GM18951 (cell line): ENCODE measurements around the gene SLC38A9.

Source experiments
- POLR2A ChIP-seq: IDR thresholded peaks from 4 replicates; pipeline ENCODE4 v1.6.1; 2011; ENCODE audit warnings: mild to moderate bottlenecking; ENCODE audit not compliant: insufficient read length, insufficient read depth; ENCODE audit errors: extremely low read depth
- in situ Hi-C: fragments of 300-500 bp; cut with MboI; formaldehyde crosslinking; loops from one replicate; pipeline ENCODE4 v1.12.0; 2022; ENCODE audit warnings: low sequenced_read_pairs, mixed read lengths, inconsistent platforms; ENCODE audit not compliant: unreplicated experiment

SLC38A9 gene

DNA sequence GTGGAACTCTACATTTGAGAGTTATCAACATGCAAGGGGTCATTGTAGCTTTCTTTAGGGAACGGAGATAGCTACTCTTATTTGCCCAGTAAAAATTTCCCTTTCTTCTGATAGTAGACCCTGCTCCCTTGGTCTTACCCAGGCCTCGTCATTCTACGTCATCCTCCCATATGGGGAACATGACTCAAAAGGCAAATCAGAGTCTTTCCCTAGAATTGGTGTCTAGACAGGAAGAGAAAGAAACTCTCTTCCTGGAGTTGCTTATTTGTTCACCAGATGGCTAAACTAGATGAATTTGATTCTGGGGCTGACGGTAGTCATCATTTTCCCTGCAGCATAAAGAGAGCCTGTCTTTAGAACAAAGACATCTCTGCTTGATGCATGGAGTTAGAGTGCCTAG, 12.2 kb upstream of the SLC38A9 start:
- in situ Hi-C loops: no loop called here
- TF ChIP-seq POLR2A: no peak

GRCh38 chr5:55720188-55720703, 8.1 kb upstream of the SLC38A9 start:
- in situ Hi-C loops: no loop called here
- TF ChIP-seq POLR2A: no peak

DNA sequence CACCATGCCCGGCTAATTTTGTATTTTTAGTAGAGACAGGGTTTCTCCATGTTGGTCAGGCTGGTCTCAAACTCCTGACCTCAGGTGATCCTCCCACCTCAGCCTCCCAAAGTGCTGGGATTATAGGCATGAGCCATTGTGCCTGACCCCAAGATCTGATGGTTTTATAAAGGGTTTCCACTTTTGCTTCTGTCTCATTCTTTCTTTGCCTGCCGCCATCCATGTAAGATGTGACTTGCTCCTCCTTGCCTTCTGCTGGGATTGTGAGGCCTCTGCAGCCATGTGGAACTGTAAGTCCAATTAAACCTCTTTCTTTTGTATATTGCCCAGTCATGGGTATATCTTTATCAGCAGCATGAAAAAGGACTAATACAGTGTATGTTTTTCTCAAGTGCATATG, 6.9 kb upstream of the SLC38A9 start:
- in situ Hi-C loops: loop anchor here (10.0 kb wide), 1 partner anchor 196 kb away; no protein-coding TSS in a partner anchor

GRCh38 chr5:55715519-55716078, 3.5 kb upstream of the SLC38A9 start:
- in situ Hi-C loops: loop anchor here (10.0 kb wide), 1 partner anchor 199 kb away; no protein-coding TSS in a partner anchor
- no peak for TF ChIP-seq POLR2A

DNA sequence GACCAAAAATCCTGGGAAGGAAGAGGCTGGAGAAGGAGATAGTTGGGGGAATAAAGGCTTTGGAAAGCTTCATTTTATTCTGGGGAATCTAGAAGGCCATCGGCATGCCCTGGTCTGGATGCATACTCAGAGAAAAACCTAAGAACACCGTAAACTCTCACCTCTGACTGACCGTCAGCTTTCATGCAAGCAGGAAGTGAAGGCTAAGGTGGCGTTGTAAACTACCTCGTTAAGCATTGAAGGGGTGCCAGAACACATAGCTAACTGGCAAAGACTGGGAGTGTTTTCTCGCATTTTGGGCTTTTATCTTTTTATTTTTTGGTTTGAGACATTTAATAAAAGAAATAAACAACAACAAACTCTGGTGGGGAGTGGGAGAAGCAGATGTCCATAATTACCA, 2.6 kb upstream of the SLC38A9 start:
- TF ChIP-seq POLR2A: no peak
- in situ Hi-C loops: loop anchor here (10.0 kb wide), 1 partner anchor 200 kb away; no protein-coding TSS in a partner anchor

DNA sequence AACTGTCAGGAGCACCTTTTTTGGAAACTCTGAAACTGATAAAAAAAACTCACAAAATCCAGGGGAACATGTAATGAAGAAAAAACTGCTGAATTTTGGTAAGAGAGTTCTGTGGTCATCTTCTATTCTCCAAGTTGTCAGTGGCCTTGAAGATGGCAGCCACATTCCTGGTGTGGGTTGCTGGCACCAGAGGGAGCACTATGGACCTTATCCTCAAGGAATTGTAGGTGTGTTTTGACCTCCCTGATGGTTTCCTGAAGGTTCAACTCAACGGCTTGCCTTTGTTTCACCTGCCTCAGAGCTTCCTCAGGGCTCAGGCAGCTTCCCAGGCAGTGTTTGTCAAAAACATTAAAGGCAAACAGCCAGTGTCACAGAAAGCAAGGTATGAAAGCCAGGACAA, 2.2 kb upstream of the SLC38A9 start:
- in situ Hi-C loops: loop anchor here (10.0 kb wide), 1 partner anchor 200 kb away; no protein-coding TSS in a partner anchor
- TF ChIP-seq POLR2A: no peak

- TF ChIP-seq POLR2A: no peak
- in situ Hi-C loops: loop anchor here (10.0 kb wide), 1 partner anchor 201 kb away; no protein-coding TSS in a partner anchor
Observed at GRCh38 chr5:55713871-55714270, 1.7 kb upstream of the SLC38A9 start.

GRCh38 chr5:55711507-55712022, 559 bp downstream of the SLC38A9 start:
- in situ Hi-C loops: loop anchor here (10.0 kb wide), 1 partner anchor 203 kb away; no protein-coding TSS in a partner anchor
- no peak for TF ChIP-seq POLR2A

DNA sequence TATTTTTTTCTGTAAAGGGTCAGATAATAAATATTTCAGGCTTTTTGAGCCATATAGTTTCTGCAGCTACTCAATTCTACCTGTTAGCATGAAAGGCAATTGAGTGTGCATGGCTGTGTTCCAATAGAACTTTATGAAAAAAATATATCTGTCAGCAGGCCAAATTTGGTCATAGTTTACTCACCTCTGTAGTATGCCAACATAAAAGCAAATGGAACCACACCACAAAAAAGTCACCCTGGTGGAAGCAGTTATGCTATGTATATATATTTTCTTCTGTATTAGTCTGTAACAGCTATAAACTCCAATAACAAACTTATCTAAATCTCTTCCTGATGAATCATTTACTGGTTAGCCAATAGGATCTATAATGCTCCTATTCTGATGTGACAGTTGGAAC, 3.4 kb downstream of the SLC38A9 start:
- in situ Hi-C loops: loop anchor here (10.0 kb wide), 1 partner anchor 534 kb away; the partner anchor contains the start of gene CDC20B
- no peak for TF ChIP-seq POLR2A

DNA sequence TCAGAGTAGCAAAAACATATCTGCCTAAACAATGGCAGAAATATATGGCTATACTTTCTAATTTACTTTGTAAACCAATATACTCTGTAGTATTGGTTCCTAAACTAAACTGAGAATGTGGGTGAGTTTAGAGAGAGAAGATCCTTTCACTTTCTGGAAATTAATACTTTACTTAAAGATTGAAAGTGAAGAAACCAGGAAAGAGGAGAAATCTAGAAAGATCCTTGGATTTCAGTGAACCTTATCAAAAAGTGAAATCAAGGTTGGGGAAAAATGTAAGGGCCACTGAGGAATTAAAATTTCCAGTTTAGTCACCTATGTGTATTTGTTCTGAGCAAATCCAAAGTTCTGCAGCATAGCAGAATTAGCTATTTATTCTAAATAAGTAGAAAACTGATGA, 5.9 kb downstream of the SLC38A9 start:
- in situ Hi-C loops: loop anchor here (10.0 kb wide), 1 partner anchor 531 kb away; the partner anchor contains the start of gene CDC20B
- no peak for TF ChIP-seq POLR2A

- in situ Hi-C loops: loop anchor here (10.0 kb wide), 1 partner anchor 528 kb away; the partner anchor contains the start of gene CDC20B
- TF ChIP-seq POLR2A: no peak
Observed at GRCh38 chr5:55702598-55703345, 9.4 kb downstream of the SLC38A9 start.

GRCh38 chr5:55701462-55702103, 10.5 kb downstream of the SLC38A9 start:
- TF ChIP-seq POLR2A: no peak
- in situ Hi-C loops: loop anchor here (10.0 kb wide), 1 partner anchor 527 kb away; the partner anchor contains the start of gene CDC20B

GRCh38 chr5:55700745-55701144, 11.4 kb downstream of the SLC38A9 start:
- no peak for TF ChIP-seq POLR2A
- in situ Hi-C loops: loop anchor here (10.0 kb wide), 1 partner anchor 526 kb away; the partner anchor contains the start of gene CDC20B
